K562 (cell line): Measurements from ENCODE around the gene VWA3B. TPM values are rescaled to one million over a fixed set of nuclear protein-coding genes. Genes with fewer than 3 reads are reported as not detected.

Source experiments
- ATAC-seq: fragments of 200-7000 bp; cut with Tn5 transposase; 3 replicates; pipeline ENCODE4 v1.9.1; 2020; ENCODE audit warnings: moderate library complexity
- BruUV-seq: library from RNA; stranded (reverse); fragments of 400-500 nt; replicated peaks from 2 replicates; lab custom pipeline; 2021; lab: Mats Ljungman, UMichigan
- CTCF ChIA-PET: fragments of 300-600 bp; formaldehyde crosslinking; extraction: SDS; loops from one replicate; lab custom pipeline; 2021; ENCODE audit warnings: low intra/inter-chr PET ratio; lab: Yijun Ruan, JAX
- POLR2A ChIA-PET: fragments of 300-600, 350-650 bp; sonication (Branson Sonifier 250); formaldehyde crosslinking; extraction: SDS; loops from one replicate; lab custom pipeline; 2021; ENCODE audit warnings: antibody characterized with exemption, inconsistent platforms; lab: Yijun Ruan, JAX
- DNase-seq, 4 experiments: peaks; one replicate each; pipeline versions ENCODE4 v3.0.0 to v3.0.0-alpha.2; 2011 to 2018; ENCODE audit warnings: low spot score in 3 of 4, mixed read lengths in 3 of 4; ENCODE audit errors: extremely low read depth in 1 of 4
- FAIRE-seq: peaks from 2 replicates; lab custom pipeline; 2011; peaks lifted over from hg19 to GRCh38; lab: Jason Lieb, UNC
- H2AFZ ChIP-seq: 2 replicates; pipeline ENCODE4 v1.6.0; 2011; ENCODE audit warnings: low read depth, low read length, control low read depth, inconsistent platforms
- H3K27ac ChIP-seq: fragments of 200-600 bp; 3 replicates; pipeline ENCODE4 v1.8.0; 2011; ENCODE audit warnings: low read depth, mild to moderate bottlenecking, control low read depth, inconsistent platforms, low read length, moderate library complexity, mixed read lengths; ENCODE audit errors: extremely low read depth
- H3K27me3 ChIP-seq, 2 experiments: fragments of 300-600 bp in 1 of 2; 2 replicates in 1 of 2; 3 replicates in 1 of 2; pipeline versions ENCODE4 v1.6.0 to v1.8.0; 2011; ENCODE audit warnings: inconsistent platforms in 2 of 2, low read length in 2 of 2, mild to moderate bottlenecking in 1 of 2, mixed read lengths in 1 of 2, moderate library complexity in 1 of 2; ENCODE audit not compliant: control insufficient read depth in 2 of 2, insufficient read depth in 2 of 2
- H3K36me3 ChIP-seq: fragments of 300-600 bp; 3 replicates; pipeline ENCODE4 v1.8.0; 2011; ENCODE audit warnings: mild to moderate bottlenecking, low read length, inconsistent platforms; ENCODE audit not compliant: control insufficient read depth, insufficient read depth
- H3K4me1 ChIP-seq, 2 experiments: fragments of 200-600 bp in 1 of 2; replicated peaks in 1 of 2; 2 replicates in 1 of 2; 3 replicates in 1 of 2; pipeline versions ENCODE4 v1.5.1 to v1.8.0; 2011; ENCODE audit warnings: inconsistent platforms in 2 of 2, low read length in 2 of 2, mild to moderate bottlenecking in 1 of 2, mixed read lengths in 1 of 2, moderate library complexity in 1 of 2; ENCODE audit not compliant: control insufficient read depth in 2 of 2, insufficient read depth in 2 of 2
- H3K4me2 ChIP-seq: 2 replicates; pipeline ENCODE4 v1.6.1; 2011; ENCODE audit warnings: low read length, control low read depth, inconsistent platforms, mixed read lengths; ENCODE audit not compliant: insufficient read depth
- H3K4me3 ChIP-seq: fragments of 200-600 bp; sonication (generic), shearing (Covaris generic); 2 replicates; pipeline ENCODE4 v1.5.1; 2016; ENCODE audit warnings: control low read depth, inconsistent platforms
- H3K79me2 ChIP-seq: fragments of 200-600 bp; 3 replicates; pipeline ENCODE4 v1.8.0; 2011; ENCODE audit warnings: low read length, inconsistent platforms; ENCODE audit not compliant: control insufficient read depth, insufficient read depth
- H3K9ac ChIP-seq, 2 experiments: 2 replicates each; pipeline versions ENCODE4 v1.6.0 to v1.6.1; 2011; ENCODE audit warnings: low read depth in 2 of 2, low read length in 2 of 2, control low read depth in 1 of 2, inconsistent platforms in 1 of 2, mild to moderate bottlenecking in 1 of 2, mixed read lengths in 1 of 2; ENCODE audit not compliant: insufficient read depth in 1 of 2
- H3K9me1 ChIP-seq: one replicate; pipeline ENCODE4 v1.6.0; 2011; ENCODE audit warnings: inconsistent platforms, mild to moderate bottlenecking, low read length, moderate library complexity; ENCODE audit not compliant: control insufficient read depth, insufficient read depth
- H3K9me3 ChIP-seq: replicated peaks from 2 replicates; pipeline ENCODE4 v1.5.1; 2011; ENCODE audit warnings: low read depth, low read length, inconsistent platforms; ENCODE audit not compliant: control insufficient read depth, insufficient read depth
- H4K20me1 ChIP-seq: replicated peaks from 2 replicates; pipeline ENCODE4 v1.6.1; 2011; ENCODE audit warnings: low read length, inconsistent platforms, mixed read lengths; ENCODE audit not compliant: control insufficient read depth, insufficient read depth
- CCAR2 ChIP-seq: fragments of 200-400 bp; formaldehyde crosslinking; IDR thresholded peaks from 2 replicates; pipeline ENCODE4 v1.6.1; 2017; ENCODE audit warnings: mild to moderate bottlenecking, low read depth, low read length
- DDX20 ChIP-seq: fragments of 450-650 bp; IDR thresholded peaks from 2 replicates; pipeline ENCODE4 v1.6.1; 2016; ENCODE audit warnings: missing genetic modification characterization, low read depth, mild to moderate bottlenecking, missing compliant biosample characterization, moderate library complexity
- GATAD2B ChIP-seq: fragments of 450-650 bp; IDR thresholded peaks from 2 replicates; pipeline ENCODE4 v1.6.1; 2017; ENCODE audit warnings: mild to moderate bottlenecking, borderline replicate concordance
- HNRNPUL1 ChIP-seq: fragments of 200-400 bp; formaldehyde crosslinking; IDR thresholded peaks from 2 replicates; pipeline ENCODE4 v1.6.1; 2017; ENCODE audit warnings: low read length
- NCOA1 ChIP-seq: fragments of 450-650 bp; IDR thresholded peaks from 2 replicates; pipeline ENCODE4 v1.6.1; 2016; ENCODE audit warnings: low read depth
- PCBP1 ChIP-seq: fragments of 200-400 bp; formaldehyde crosslinking; IDR thresholded peaks from 2 replicates; pipeline ENCODE4 v1.6.1; 2018; ENCODE audit warnings: mild to moderate bottlenecking, low read depth, low read length; ENCODE audit not compliant: poor library complexity, severe bottlenecking
- PRMT5 ChIP-seq: sonication (generic); formaldehyde crosslinking; IDR thresholded peaks from 2 replicates; pipeline ENCODE4 v1.5.0; 2020; ENCODE audit warnings: missing genetic modification reagents
- STAT6 ChIP-seq: sonication (generic); formaldehyde crosslinking; IDR thresholded peaks from 2 replicates; pipeline ENCODE4 v1.8.1; 2023; ENCODE audit warnings: mild to moderate bottlenecking, missing genetic modification reagents
- TEAD4 ChIP-seq, 2 experiments: sonication (generic) in 1 of 2; formaldehyde crosslinking in 1 of 2; IDR thresholded peaks; 2 replicates each; pipeline versions ENCODE4 v1.6.1 to v1.8.0; 2012 to 2022; ENCODE audit warnings: borderline replicate concordance in 1 of 2, inconsistent platforms in 1 of 2, low read length in 1 of 2, mild to moderate bottlenecking in 1 of 2, missing genetic modification reagents in 1 of 2
- ZNF165 ChIP-seq: fragments of 250-450 bp; sonication (Bioruptor Pico); IDR thresholded peaks from 2 replicates; pipeline ENCODE4 v1.4.0; 2020; ENCODE audit warnings: borderline replicate concordance
- WGBS: fragments of 100-300 bp; shearing (Covaris generic); methylation state at CpG from one replicate; pipeline ENCODE4 v1.1.6; 2016; ENCODE audit warnings: low coverage, mixed read lengths; ENCODE audit not compliant: insufficient coverage; ENCODE audit errors: missing lambda C conversion rate; 5-methylcytosine and 5-hydroxymethylcytosine counted together
- in situ Hi-C: fragments of 300-500 bp; cut with MboI; formaldehyde crosslinking; loops from 4 replicates; pipeline ENCODE4 v1.15.0; 2018; ENCODE audit warnings: inconsistent platforms, mixed read lengths
- intact Hi-C: fragments of 100-400 bp; cut with micrococcal nuclease; formaldehyde crosslinking; loops from 2 replicates; pipeline ENCODE4 v1.14.2; 2022
- polyA plus RNA-seq, 8 experiments: library from polyadenylated mRNA; depleted of rRNA in 4 of 8; stranded (reverse) in 5 of 8; unstranded in 3 of 8; fragments of >200 nt; fragmentation: Nextera tagmentation in 2 of 8; fragmentation: Illumina TruSeq in 1 of 8; extraction: Ambion mirVana in 2 of 8; extraction: Trizol in 1 of 8; gene quantifications; 2 replicates each; pipeline versions ENCODE4 v1.2.1 to v1.2.3, GENCODE V29; 2011 to 2014; ENCODE audit warnings: inconsistent platforms in 1 of 8, missing spikeins in 1 of 8
- total RNA-seq, 7 experiments: library from RNA; depleted of rRNA in 6 of 7; stranded (reverse); fragments of >200 nt in 6 of 7; fragmentation: Illumina TruSeq in 2 of 7; extraction: Trizol in 2 of 7; gene quantifications; 2 replicates each; pipeline versions ENCODE4 v1.2.1 to v1.2.3, GENCODE V29; 2011 to 2021; ENCODE audit warnings: low replicate concordance in 1 of 7

VWA3B gene
- total and polyA plus RNA-seq, 9 of the 15 experiments (the other 6 are each of a cell fraction or from before 2014, with no cell fraction given), result not detected

DNA sequence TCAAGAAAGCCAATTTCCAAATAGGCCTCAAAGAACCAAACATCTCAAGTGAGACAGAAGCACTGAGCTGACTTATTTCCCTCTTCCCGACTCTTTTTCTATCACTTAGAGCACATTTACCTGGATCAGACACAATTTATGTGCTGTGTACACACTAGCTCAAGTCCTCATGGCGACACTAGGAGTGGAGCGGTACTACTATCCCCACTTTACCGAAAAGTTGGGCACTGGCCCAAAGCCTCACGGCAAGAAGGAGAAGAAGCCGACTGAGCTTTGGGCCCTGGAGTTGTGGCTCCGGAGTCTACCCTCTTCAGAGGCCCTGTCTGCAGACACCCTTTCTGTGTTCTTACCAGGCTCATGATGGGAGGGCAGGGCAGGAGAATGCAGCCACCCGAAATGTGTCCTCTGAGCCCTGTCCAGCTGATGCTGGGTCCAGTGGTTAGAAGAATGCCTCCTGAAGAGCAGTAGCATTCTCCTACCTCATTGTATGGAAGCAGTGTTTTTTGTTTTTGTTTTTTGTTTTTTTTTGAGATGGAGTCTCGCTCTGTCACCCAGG lies 167.6 kb downstream of the VWA3B start:
- FAIRE-seq (no peak), ATAC-seq (no peak), DNase-seq (no peak)
- TF ChIP-seq PCBP1, result no peak
- TF ChIP-seq CCAR2, result no peak
- TF ChIP-seq NCOA1, result no peak
- TF ChIP-seq STAT6 (CRISPR knock-in tag), result no peak
- TF ChIP-seq PRMT5 (CRISPR knock-in tag), result no peak
- TF ChIP-seq TEAD4 (IDR thresholded peaks at IDR 0.05; ENCODE audit: low read length), result no peak
- no peak for TF ChIP-seq TEAD4 (CRISPR knock-in tag; IDR thresholded peaks at IDR 0.05; ENCODE audit: borderline replicate concordance)
- no peak for TF ChIP-seq ZNF165 (CRISPR knock-in tag)
- TF ChIP-seq DDX20 (tag), result no peak
- no peak for TF ChIP-seq HNRNPUL1
- no peak for TF ChIP-seq GATAD2B
- WGBS, result 1% methylated on average over 9 of the region's 9 CpGs
- no peaks in the 10 kb centered on the region for H3K9me1 ChIP-seq
- H3K27ac ChIP-seq, result no peak overlapping the region
- no TSS peak for BruUV-seq
- H3K9ac ChIP-seq, result no peak overlapping the region
- no peak overlapping the region for H3K4me3 ChIP-seq
- H3K36me3 ChIP-seq, result no peaks in the 10 kb centered on the region
- H4K20me1 ChIP-seq, result no peaks in the 10 kb centered on the region
- no peaks in the 10 kb centered on the region for H3K9me3 ChIP-seq
- no peaks in the 10 kb centered on the region for H3K79me2 ChIP-seq
- CTCF ChIA-PET, result no interaction called here
- H3K4me1 ChIP-seq, result no peaks in the 10 kb centered on the region
- intact Hi-C loops, result no loop called here
- no peak overlapping the region for H3K4me2 ChIP-seq
- H3K27me3 ChIP-seq, result peaks cover 7 to 20% of the 10 kb centered on the region in 2 experiments; a peak in 3 of 5 replicates
- no peak overlapping the region for H2AFZ ChIP-seq
- in situ Hi-C loops, result no loop called here
- POLR2A ChIA-PET, result interaction anchor here (0.5 kb wide), 1 partner anchor 299 kb away, joined by 3 read pairs; no protein-coding TSS in a partner anchor
